ENCODE measurements around the gene POLR1D. TPM values are rescaled to one million over a fixed set of nuclear protein-coding genes. Genes with fewer than 3 reads are reported as not detected.
A peak's percentile ranks its signal among the peaks of the same experiment; 100 is the strongest.

The POLR1D gene
- total RNA-seq, 1 experiment from 2014 or later, result 75.6 TPM

GRCh38 chr13:27622881-27623280 is 1.2 kb downstream of the POLR1D start:
- no peak for ATAC-seq
- intact Hi-C loops (cut with micrococcal nuclease; ENCODE audit: unreplicated experiment) (no loop called here), in situ Hi-C loops (cut with HindIII; ENCODE audit: low pct_unique_long_range_greater_than_20kb, low sequenced_read_pairs) (no loop called here)
- CTCF ChIA-PET, result no interaction called here
- no peaks in the 10 kb centered on the region for H3K27me3 ChIP-seq (ENCODE audit: control insufficient read depth, insufficient read depth, low read length)
- no peaks in the 10 kb centered on the region for H3K9me3 ChIP-seq (ENCODE audit: control insufficient read depth, insufficient read depth, low read depth, low read length)
- no peak overlapping the region for H3K27ac ChIP-seq (ENCODE audit: low read length)
- peak overlapping the region; percentile 88 to 89 for H3K4me3 ChIP-seq (ENCODE audit: low read depth in 2 of 2, low read length in 2 of 2)
- TF ChIP-seq CTCF (IDR thresholded peaks at IDR 0.05) (no peak), SIN3A (IDR thresholded peaks at IDR 0.05; ENCODE audit: borderline replicate concordance, insufficient read depth, low read depth, low read length) (no peak), TCF7L2 (IDR thresholded peaks at IDR 0.05; ENCODE audit: low read depth, low read length) (no peak), POLR2AphosphoS5 (IDR thresholded peaks at IDR 0.05; ENCODE audit: low read depth, low read length) (no peak), REST (IDR thresholded peaks at IDR 0.05; ENCODE audit: insufficient read depth in 1 of 2, low read depth in 2 of 2, low read length in 1 of 2) (no peak)
- H3K4me1 ChIP-seq (ENCODE audit: control insufficient read depth, insufficient read depth, low read length), result peaks cover 21% of the 10 kb centered on the region
- no peak for DNase-seq (ENCODE audit: low read depth, low spot score)
- H3K36me3 ChIP-seq (ENCODE audit: control insufficient read depth, insufficient read depth, low read length), result peaks cover 12% of the 10 kb centered on the region
- POLR2A ChIA-PET, result no interaction called here
- BruUV-seq (replicated peaks), result TSS peak; percentile 80

- BruUV-seq (replicated peaks), result no TSS peak
- in situ Hi-C loops (cut with HindIII; ENCODE audit: low pct_unique_long_range_greater_than_20kb, low sequenced_read_pairs) (no loop called here), intact Hi-C loops (cut with micrococcal nuclease; ENCODE audit: unreplicated experiment) (no loop called here)
- Histone ChIP-seq H3K27me3 (ENCODE audit: control insufficient read depth, insufficient read depth, low read length) (no peaks in the 10 kb centered on the region), H3K4me3 (ENCODE audit: low read depth in 2 of 2, low read length in 2 of 2) (no peak overlapping the region), H3K36me3 (ENCODE audit: control insufficient read depth, insufficient read depth, low read length) (peaks cover 12% of the 10 kb centered on the region), H3K4me1 (ENCODE audit: control insufficient read depth, insufficient read depth, low read length) (peaks cover 17% of the 10 kb centered on the region), H3K27ac (ENCODE audit: low read length) (no peak overlapping the region), H3K9me3 (ENCODE audit: control insufficient read depth, insufficient read depth, low read depth, low read length) (no peaks in the 10 kb centered on the region)
- TF ChIP-seq TCF7L2 (IDR thresholded peaks at IDR 0.05; ENCODE audit: low read depth, low read length) (no peak), SIN3A (IDR thresholded peaks at IDR 0.05; ENCODE audit: borderline replicate concordance, insufficient read depth, low read depth, low read length) (no peak), REST (IDR thresholded peaks at IDR 0.05; ENCODE audit: insufficient read depth in 1 of 2, low read depth in 2 of 2, low read length in 1 of 2) (no peak), CTCF (IDR thresholded peaks at IDR 0.05) (no peak), POLR2AphosphoS5 (IDR thresholded peaks at IDR 0.05; ENCODE audit: low read depth, low read length) (no peak)
- no peak for ATAC-seq
- POLR2A ChIA-PET, result no interaction called here
- CTCF ChIA-PET, result no interaction called here
- no peak for DNase-seq (ENCODE audit: low read depth, low spot score)
Measured at GRCh38 chr13:27624071-27624470, 2.4 kb downstream of the POLR1D start.

All from Panc1 (cell line).